Liver (tissue), 9 donors: Measurements from ENCODE around the gene SMOC1. TPM values are rescaled to one million over a fixed set of nuclear protein-coding genes. Genes with fewer than 3 reads are reported as not detected.

Experiments used
- DNase-seq: peaks from one replicate; pipeline ENCODE4 v3.0.0-alpha.2; 2017; ENCODE audit warnings: low spot score
- H3K27ac ChIP-seq, 2 donors: one replicate each; pipeline ENCODE4 v1.7.0; 2013; ENCODE audit warnings: inconsistent platforms in 2 of 2, low read length in 2 of 2, control low read depth in 1 of 2, low read depth in 1 of 2, mild to moderate bottlenecking in 1 of 2
- H3K27me3 ChIP-seq, 4 donors: one replicate each; pipeline versions ENCODE4 v1.6.1 to v1.7.0; 2013; ENCODE audit warnings: low read length in 3 of 4, inconsistent platforms in 1 of 4, mild to moderate bottlenecking in 1 of 4, moderate library complexity in 1 of 4; ENCODE audit not compliant: control insufficient read depth in 4 of 4, insufficient read depth in 4 of 4
- H3K36me3 ChIP-seq, 4 donors: one replicate each; pipeline versions ENCODE4 v1.6.1 to v1.7.0; 2013; ENCODE audit warnings: low read length in 3 of 4, mild to moderate bottlenecking in 3 of 4, low read depth in 1 of 4, moderate library complexity in 1 of 4; ENCODE audit not compliant: control insufficient read depth in 4 of 4, insufficient read depth in 3 of 4
- H3K4me1 ChIP-seq, 4 donors: one replicate each; pipeline versions ENCODE4 v1.6.1 to v1.7.0; 2013; ENCODE audit warnings: low read length in 3 of 4, mild to moderate bottlenecking in 3 of 4, moderate library complexity in 1 of 4; ENCODE audit not compliant: control insufficient read depth in 4 of 4, insufficient read depth in 4 of 4
- H3K4me3 ChIP-seq, 3 donors: one replicate each; pipeline versions ENCODE4 v1.6.1 to v1.7.0; 2013; ENCODE audit warnings: low read length in 3 of 3, control low read depth in 1 of 3, low read depth in 1 of 3, mild to moderate bottlenecking in 1 of 3
- H3K9ac ChIP-seq, 2 donors: one replicate each; pipeline ENCODE4 v1.7.0; 2013; ENCODE audit warnings: low read length in 2 of 2, mild to moderate bottlenecking in 2 of 2, moderate library complexity in 2 of 2, control low read depth in 1 of 2, low read depth in 1 of 2
- H3K9me3 ChIP-seq, 4 donors: one replicate each; pipeline versions ENCODE4 v1.6.1 to v1.7.0; 2013; ENCODE audit warnings: low read length in 3 of 4; ENCODE audit not compliant: control insufficient read depth in 4 of 4
- ATF3 ChIP-seq: IDR thresholded peaks from 2 replicates; pipeline ENCODE4 v1.6.1; 2016; ENCODE audit warnings: antibody characterized with exemption
- EGR1 ChIP-seq, 2 donors: IDR thresholded peaks; 2 replicates each; pipeline ENCODE4 v1.6.1; 2016 to 2018; ENCODE audit warnings: antibody characterized with exemption in 2 of 2, low read depth in 2 of 2
- GABPA ChIP-seq, 2 donors: IDR thresholded peaks in 1 of 2; conservative IDR thresholded peaks in 1 of 2; 2 replicates each; pipeline ENCODE4 v1.6.1; 2016; ENCODE audit warnings: antibody characterized with exemption in 2 of 2, mild to moderate bottlenecking in 1 of 2, moderate library complexity in 1 of 2
- HNF4A ChIP-seq, 2 donors: conservative IDR thresholded peaks; 2 replicates each; pipeline ENCODE4 v1.6.1; 2016; ENCODE audit warnings: antibody characterized with exemption in 2 of 2, mild to moderate bottlenecking in 2 of 2
- HNF4G ChIP-seq: IDR thresholded peaks from 2 replicates; pipeline ENCODE4 v1.6.1; 2016; ENCODE audit warnings: antibody characterized with exemption
- JUND ChIP-seq, 2 donors: IDR thresholded peaks; 2 replicates each; pipeline ENCODE4 v1.6.1; 2016; ENCODE audit warnings: antibody characterized with exemption in 2 of 2
- MAX ChIP-seq: IDR thresholded peaks from 2 replicates; pipeline ENCODE4 v1.6.1; 2016; ENCODE audit warnings: antibody characterized with exemption
- RXRA ChIP-seq, 2 donors: IDR thresholded peaks; 2 replicates each; pipeline ENCODE4 v1.6.1; 2017 to 2018; ENCODE audit warnings: antibody characterized with exemption in 2 of 2, mild to moderate bottlenecking in 1 of 2
- ZBTB33 ChIP-seq: IDR thresholded peaks from 2 replicates; pipeline ENCODE4 v1.6.1; 2016; ENCODE audit warnings: antibody characterized with exemption
- WGBS: extraction: QIAGEN DNeasy Blood & Tissue Kit; methylation state at CpG from one replicate; pipeline ENCODE4 v1.1.7; 2013; 5-methylcytosine and 5-hydroxymethylcytosine counted together
- polyA plus RNA-seq, 2 donors: library from polyadenylated mRNA; stranded (reverse) in 1 of 2; unstranded in 1 of 2; fragments of 200-250 nt in 1 of 2; fragments of >200 nt in 1 of 2; fragmentation: Nextera tagmentation in 1 of 2; extraction: Ambion mirVana in 1 of 2; gene quantifications; one replicate each; pipeline versions ENCODE4 v1.2.1 to v1.2.3, GENCODE V29; 2013 to 2015
- total RNA-seq, 2 donors: library from RNA; depleted of rRNA; stranded (reverse); fragments of >200 nt; gene quantifications; one replicate each; pipeline ENCODE4 v1.2.3, GENCODE V29; 2014
- donor health status: healthy.
- donor health status: healthy.
- donor health status: healthy.
- donor health status: healthy.
- donor health status: healthy.

Gene SMOC1
- total and polyA plus RNA-seq, 4 donors = 11.2 to 43.7 (median 27.4) TPM

GRCh38 chr14:69985463-69985862 is 106.2 kb downstream of the SMOC1 start:
- H3K9ac ChIP-seq = no peak overlapping the region
- H3K4me3 ChIP-seq = no peak overlapping the region
- no peaks in the 10 kb centered on the region for H3K9me3 ChIP-seq
- no peak overlapping the region for H3K27ac ChIP-seq
- no peak for DNase-seq
- H3K4me1 ChIP-seq = peaks cover 4 to 11% (median 9%) of the 10 kb centered on the region in 4 donors
- no peaks in the 10 kb centered on the region for H3K27me3 ChIP-seq
- WGBS = 84% methylated on average over 1 of the region's 1 CpG
- H3K36me3 ChIP-seq = peaks cover 0 to 30% (median 6%) of the 10 kb centered on the region in 4 donors
- no peak for TF ChIP-seq ZBTB33
- TF ChIP-seq HNF4A (conservative IDR thresholded peaks at IDR 0.05) = peak; percentile 15 to 20

GRCh38 chr14:69986336-69986735 is 107.1 kb downstream of the SMOC1 start:
- Histone ChIP-seq H3K27me3 (no peaks in the 10 kb centered on the region), H3K4me3 (no peak overlapping the region), H3K36me3 (peaks cover 0 to 25% (median 5%) of the 10 kb centered on the region in 4 donors), H3K27ac (no peak overlapping the region), H3K4me1 (peaks cover 4 to 19% (median 15%) of the 10 kb centered on the region in 4 donors), H3K9ac (no peak overlapping the region), H3K9me3 (no peaks in the 10 kb centered on the region)
- DNase-seq = no peak
- TF ChIP-seq MAX = no peak
- WGBS = 83% methylated on average over 7 of the region's 7 CpGs

GRCh38 chr14:69987406-69988121 is 108.3 kb downstream of the SMOC1 start:
- TF ChIP-seq RXRA (IDR thresholded peaks at IDR 0.05) (no peak), GABPA (IDR thresholded peaks at IDR 0.05 in 1 of 2, conservative IDR thresholded peaks at IDR 0.05 in 1 of 2) (no peak), HNF4G (no peak), JUND (IDR thresholded peaks at IDR 0.05) (no peak), MAX (no peak), EGR1 (IDR thresholded peaks at IDR 0.05; ENCODE audit: low read depth in 2 of 2) (no peak), ATF3 (no peak), ZBTB33 (no peak), HNF4A (conservative IDR thresholded peaks at IDR 0.05) (no peak)
- no peaks in the 10 kb centered on the region for H3K27me3 ChIP-seq
- H3K4me1 ChIP-seq = peaks cover 4 to 24% (median 17%) of the 10 kb centered on the region in 4 donors
- no peak overlapping the region for H3K27ac ChIP-seq
- H3K36me3 ChIP-seq = peaks cover 0 to 19% (median 3%) of the 10 kb centered on the region in 4 donors
- DNase-seq = no peak
- no peaks in the 10 kb centered on the region for H3K9me3 ChIP-seq
- H3K9ac ChIP-seq = no peak overlapping the region
- H3K4me3 ChIP-seq = no peak overlapping the region
- WGBS = 91% methylated on average over 13 of the region's 13 CpGs
